NB4 (cell line): ENCODE measurements around the gene REEP6.

ENCODE experiments used
- MAX ChIP-seq: IDR thresholded peaks from 2 replicates; pipeline ENCODE4 v1.6.1; 2011; ENCODE audit warnings: low read depth, low read length
- MYC ChIP-seq: IDR thresholded peaks from 2 replicates; pipeline ENCODE4 v1.6.1; 2011; ENCODE audit warnings: low read depth, low read length
- POLR2A ChIP-seq: IDR thresholded peaks from 2 replicates; pipeline ENCODE4 v1.6.1; 2011; ENCODE audit warnings: mild to moderate bottlenecking; ENCODE audit not compliant: insufficient read length; ENCODE audit errors: extremely low read depth
- TF ChIP-seq, protein P1 (sequence below): IDR thresholded peaks from one replicate; pipeline ENCODE4 v1.5.1; 2012; ENCODE audit warnings: low read depth, low read length

DNA sequence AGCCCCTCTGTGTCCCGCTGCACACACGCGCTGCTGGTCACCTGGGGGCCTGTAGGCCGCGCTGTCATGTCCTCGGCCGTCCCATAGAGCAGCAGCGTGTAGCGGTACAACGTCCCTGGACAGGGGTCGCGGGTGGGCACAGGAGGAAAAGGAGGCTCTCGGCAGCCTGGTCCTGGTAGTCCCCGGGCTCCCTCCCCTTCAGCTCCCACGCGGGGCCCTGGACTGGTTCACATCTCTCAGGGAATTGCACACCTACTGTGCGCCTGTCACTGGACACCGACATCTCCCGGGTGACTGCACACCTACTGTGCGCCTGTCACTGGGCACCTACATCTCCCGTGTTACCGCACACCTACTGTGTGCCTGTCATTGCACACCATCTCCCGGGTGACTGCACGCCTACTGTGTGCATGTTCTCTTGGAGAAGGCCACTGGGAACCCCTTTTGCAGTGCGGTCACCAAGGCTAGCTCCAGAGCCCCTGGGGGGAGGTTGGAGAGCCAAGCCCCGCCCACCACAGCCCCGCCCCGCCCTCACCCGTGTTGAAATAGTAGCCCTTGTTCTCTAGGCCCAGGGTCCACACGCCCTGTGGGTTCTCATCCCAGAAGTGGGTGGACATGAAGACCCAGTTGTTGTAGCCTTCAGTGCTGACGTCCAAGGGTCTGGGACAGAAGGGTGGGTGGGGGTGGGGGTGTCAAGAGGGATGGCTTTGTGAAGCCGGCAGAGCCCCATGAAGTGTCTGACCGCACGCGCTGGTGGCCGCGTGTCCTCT is 8.4 kb upstream of the REEP6 start:
- TF ChIP-seq, protein P1, sequence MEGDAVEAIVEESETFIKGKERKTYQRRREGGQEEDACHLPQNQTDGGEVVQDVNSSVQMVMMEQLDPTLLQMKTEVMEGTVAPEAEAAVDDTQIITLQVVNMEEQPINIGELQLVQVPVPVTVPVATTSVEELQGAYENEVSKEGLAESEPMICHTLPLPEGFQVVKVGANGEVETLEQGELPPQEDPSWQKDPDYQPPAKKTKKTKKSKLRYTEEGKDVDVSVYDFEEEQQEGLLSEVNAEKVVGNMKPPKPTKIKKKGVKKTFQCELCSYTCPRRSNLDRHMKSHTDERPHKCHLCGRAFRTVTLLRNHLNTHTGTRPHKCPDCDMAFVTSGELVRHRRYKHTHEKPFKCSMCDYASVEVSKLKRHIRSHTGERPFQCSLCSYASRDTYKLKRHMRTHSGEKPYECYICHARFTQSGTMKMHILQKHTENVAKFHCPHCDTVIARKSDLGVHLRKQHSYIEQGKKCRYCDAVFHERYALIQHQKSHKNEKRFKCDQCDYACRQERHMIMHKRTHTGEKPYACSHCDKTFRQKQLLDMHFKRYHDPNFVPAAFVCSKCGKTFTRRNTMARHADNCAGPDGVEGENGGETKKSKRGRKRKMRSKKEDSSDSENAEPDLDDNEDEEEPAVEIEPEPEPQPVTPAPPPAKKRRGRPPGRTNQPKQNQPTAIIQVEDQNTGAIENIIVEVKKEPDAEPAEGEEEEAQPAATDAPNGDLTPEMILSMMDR: no peak
- TF ChIP-seq MYC (no peak), POLR2A (no peak), MAX (no peak)
